Skeletal muscle tissue (tissue), 4 donors: ENCODE results near the gene CYP2B6. TPM values are rescaled to one million over a fixed set of nuclear protein-coding genes. Genes with fewer than 3 reads are reported as not detected.

Experiments used
- H3K27ac ChIP-seq: one replicate; pipeline ENCODE4 v1.7.0; 2013; ENCODE audit warnings: mild to moderate bottlenecking, low read depth, low read length, inconsistent platforms
- H3K27me3 ChIP-seq, 3 donors: one replicate each; pipeline ENCODE4 v1.7.0; 2013; ENCODE audit warnings: low read length in 3 of 3; ENCODE audit not compliant: control insufficient read depth in 3 of 3, insufficient read depth in 3 of 3
- H3K36me3 ChIP-seq, 3 donors: one replicate each; pipeline ENCODE4 v1.7.0; 2013; ENCODE audit warnings: low read length in 3 of 3; ENCODE audit not compliant: control insufficient read depth in 3 of 3, insufficient read depth in 3 of 3
- H3K4me1 ChIP-seq, 3 donors: one replicate each; pipeline ENCODE4 v1.7.0; 2013; ENCODE audit warnings: low read length in 3 of 3, mild to moderate bottlenecking in 3 of 3; ENCODE audit not compliant: control insufficient read depth in 3 of 3, insufficient read depth in 3 of 3
- H3K4me3 ChIP-seq, 3 donors: one replicate each; pipeline ENCODE4 v1.7.0; 2013; ENCODE audit warnings: low read length in 3 of 3
- H3K9ac ChIP-seq, 3 donors: one replicate each; pipeline ENCODE4 v1.7.0; 2013; ENCODE audit warnings: low read length in 3 of 3, mild to moderate bottlenecking in 3 of 3, moderate library complexity in 2 of 3, low read depth in 1 of 3
- H3K9me3 ChIP-seq, 3 donors: one replicate each; pipeline ENCODE4 v1.7.0; 2013; ENCODE audit warnings: low read length in 3 of 3; ENCODE audit not compliant: control insufficient read depth in 3 of 3
- total RNA-seq: library from RNA; depleted of rRNA; stranded (reverse); fragments of >200 nt; gene quantifications from one replicate; pipeline ENCODE4 v1.2.3, GENCODE V29; 2014
- donor health status: Osteomylitis.

The CYP2B6 gene
- total RNA-seq, 1 donor from 2014 or later, result not detected

- H3K27ac ChIP-seq, result no peak overlapping the region
- H3K9ac ChIP-seq, result no peak overlapping the region
- H3K27me3 ChIP-seq, result peaks cover 0 to 5% (median 0%) of the 10 kb centered on the region in 3 donors
- no peaks in the 10 kb centered on the region for H3K4me1 ChIP-seq
- no peaks in the 10 kb centered on the region for H3K36me3 ChIP-seq
- H3K9me3 ChIP-seq, result no peaks in the 10 kb centered on the region
- H3K4me3 ChIP-seq, result no peak overlapping the region
These were observed 74.0 kb downstream of the CYP2B6 start for GRCh38 chr19:41064974-41065569.

Other genes starting within 250 kb of the CYP2B6 start
- under 0.01 TPM for gene ACTMAP, start 240.8 kb upstream of the CYP2B6 start, total RNA-seq
- gene SNRPA, start 240.1 kb upstream of the CYP2B6 start, total RNA-seq, result 7.8 TPM
- 2.1 TPM for gene MIA, start 215.8 kb upstream of the CYP2B6 start, total RNA-seq
- 2.1 TPM for gene RAB4B, start 213.0 kb upstream of the CYP2B6 start, total RNA-seq
- 37.1 TPM for gene EGLN2, start 192.1 kb upstream of the CYP2B6 start, total RNA-seq
- not detected for gene CYP2A6, start 140.8 kb upstream of the CYP2B6 start, total RNA-seq
- not detected for gene CYP2A7, start 109.1 kb upstream of the CYP2B6 start, total RNA-seq
- gene CYP2A13, start 97.2 kb downstream of the CYP2B6 start, total RNA-seq, result not detected
- not detected for gene CYP2F1, start 123.2 kb downstream of the CYP2B6 start, total RNA-seq
- gene CYP2S1, start 201.9 kb downstream of the CYP2B6 start, total RNA-seq, result 1.6 TPM
- gene AXL, start 227.9 kb downstream of the CYP2B6 start, total RNA-seq, result 35.0 TPM